ENCODE results near the gene NEGR1. TPM values are rescaled to one million over a fixed set of nuclear protein-coding genes. Genes with fewer than 3 reads are reported as not detected.

Gene NEGR1
- total RNA-seq, 4 donors from 2014 or later, result 4.1 to 12.4 (median 10.2) TPM

DNA sequence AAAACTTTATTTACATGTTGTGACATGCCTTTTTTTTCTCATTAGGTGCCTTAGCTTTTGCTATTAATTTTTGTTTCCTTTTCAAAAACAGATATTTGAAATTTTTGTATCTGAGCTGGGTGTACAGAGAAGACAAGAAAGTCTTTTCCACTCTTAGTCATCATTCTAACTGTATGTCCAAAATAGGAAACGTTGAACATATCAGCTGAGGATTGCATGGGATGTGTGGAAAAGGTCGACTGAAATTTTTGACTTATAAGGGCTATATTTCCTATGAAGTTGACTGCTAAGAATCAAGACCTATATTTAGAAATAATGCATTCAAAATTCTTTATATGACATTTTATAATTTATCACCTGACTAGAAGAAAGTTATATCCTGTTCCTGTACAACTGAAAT, 931.5 kb downstream of the NEGR1 start:
- no peak overlapping the region for H3K4me3 ChIP-seq (replicated peaks in 1 of 3)
- DNase-seq, result no peak
- no peaks in the 10 kb centered on the region for H3K9me3 ChIP-seq
- H3K4me1 ChIP-seq, result no peaks in the 10 kb centered on the region
- intact Hi-C loops (cut with DNase I), result no loop called here
- H3K27me3 ChIP-seq, result no peaks in the 10 kb centered on the region
- H3K36me3 ChIP-seq, result no peaks in the 10 kb centered on the region
- H3K27ac ChIP-seq, result no peak overlapping the region
- TF ChIP-seq POLR2A (IDR thresholded peaks at IDR 0.05), result no peak
- TF ChIP-seq, protein P1, sequence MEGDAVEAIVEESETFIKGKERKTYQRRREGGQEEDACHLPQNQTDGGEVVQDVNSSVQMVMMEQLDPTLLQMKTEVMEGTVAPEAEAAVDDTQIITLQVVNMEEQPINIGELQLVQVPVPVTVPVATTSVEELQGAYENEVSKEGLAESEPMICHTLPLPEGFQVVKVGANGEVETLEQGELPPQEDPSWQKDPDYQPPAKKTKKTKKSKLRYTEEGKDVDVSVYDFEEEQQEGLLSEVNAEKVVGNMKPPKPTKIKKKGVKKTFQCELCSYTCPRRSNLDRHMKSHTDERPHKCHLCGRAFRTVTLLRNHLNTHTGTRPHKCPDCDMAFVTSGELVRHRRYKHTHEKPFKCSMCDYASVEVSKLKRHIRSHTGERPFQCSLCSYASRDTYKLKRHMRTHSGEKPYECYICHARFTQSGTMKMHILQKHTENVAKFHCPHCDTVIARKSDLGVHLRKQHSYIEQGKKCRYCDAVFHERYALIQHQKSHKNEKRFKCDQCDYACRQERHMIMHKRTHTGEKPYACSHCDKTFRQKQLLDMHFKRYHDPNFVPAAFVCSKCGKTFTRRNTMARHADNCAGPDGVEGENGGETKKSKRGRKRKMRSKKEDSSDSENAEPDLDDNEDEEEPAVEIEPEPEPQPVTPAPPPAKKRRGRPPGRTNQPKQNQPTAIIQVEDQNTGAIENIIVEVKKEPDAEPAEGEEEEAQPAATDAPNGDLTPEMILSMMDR (IDR thresholded peaks at IDR 0.05), result no peak
- 80 to 81% methylated on average over 2 of the region's 2 CpGs for WGBS, 2 donors

DNA sequence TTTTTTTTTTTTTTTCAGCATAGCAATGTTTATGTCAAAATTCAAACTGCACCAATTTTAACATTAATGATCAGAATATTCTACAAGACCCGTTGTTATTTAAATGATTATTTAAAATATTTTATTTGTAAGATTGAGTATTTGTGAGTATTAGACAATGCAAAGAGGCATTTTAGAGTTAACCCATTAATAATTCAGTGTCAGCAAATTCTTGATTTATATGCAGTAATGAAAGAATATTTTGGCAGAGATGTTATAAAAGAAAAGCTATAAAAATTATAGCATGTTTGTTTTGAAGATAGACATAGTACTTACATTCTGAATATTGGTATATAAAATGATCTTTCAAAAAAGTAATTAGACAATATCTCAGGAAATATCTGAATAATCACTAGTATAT, 932.0 kb downstream of the NEGR1 start:
- Histone ChIP-seq H3K27me3 (no peaks in the 10 kb centered on the region), H3K9me3 (no peaks in the 10 kb centered on the region), H3K36me3 (no peaks in the 10 kb centered on the region), H3K4me1 (no peaks in the 10 kb centered on the region), H3K4me3 (replicated peaks in 1 of 3) (no peak overlapping the region), H3K27ac (no peak overlapping the region)
- TF ChIP-seq POLR2A (IDR thresholded peaks at IDR 0.05), result no peak
- TF ChIP-seq, protein P1 (IDR thresholded peaks at IDR 0.05), result no peak
- intact Hi-C loops (cut with DNase I), result no loop called here
- no peak for DNase-seq
- WGBS, 2 donors, result 88 to 90% methylated on average over 1 of the region's 1 CpG

Small RNA genes within 50 kb of the gene (small RNA-seq; reads per million reads assigned to genes)
- gene AL358453.1 (not detected), gene AL359821.1 (not detected)

Data from thyroid gland (tissue), 4 donors.